SK-N-SH treated with all-trans-retinoic acid at 6 μM for 48 hours (cell line): ENCODE results near the gene LHFPL6.

Experiments used
- ATAC-seq: fragments of 200-7000 bp; cut with Tn5 transposase; 3 replicates; pipeline ENCODE4 v1.9.1; 2020; ENCODE audit warnings: mild to moderate bottlenecking, moderate library complexity
- ARNTL ChIP-seq: fragments of 450-650 bp; formaldehyde crosslinking; IDR thresholded peaks from 2 replicates; pipeline ENCODE4 v1.5.0; 2020; ENCODE audit warnings: low read depth, mild to moderate bottlenecking, moderate library complexity, borderline replicate concordance
- BACH2 ChIP-seq: fragments of 250-450 bp; sonication (Bioruptor Pico); IDR thresholded peaks from 2 replicates; pipeline ENCODE4 v1.9.0; 2021; ENCODE audit warnings: mild to moderate bottlenecking, borderline replicate concordance
- CSDC2 ChIP-seq: fragments of 250-450 bp; sonication (Bioruptor Pico); IDR thresholded peaks from 2 replicates; pipeline ENCODE4 v1.5.0; 2020; ENCODE audit warnings: mild to moderate bottlenecking, moderate library complexity
- ESRRG ChIP-seq: fragments of 250-450 bp; sonication (Bioruptor Pico); IDR thresholded peaks from 2 replicates; pipeline ENCODE4 v1.6.1; 2021; ENCODE audit warnings: mild to moderate bottlenecking
- ISL1 ChIP-seq: fragments of 250-450 bp; sonication (Bioruptor Pico); IDR thresholded peaks from 2 replicates; pipeline ENCODE4 v2.1.2; 2022; ENCODE audit warnings: mild to moderate bottlenecking, moderate library complexity
- OSR1 ChIP-seq: fragments of 250-450 bp; sonication (Bioruptor Pico); IDR thresholded peaks from 2 replicates; pipeline ENCODE4 v1.8.0; 2022; ENCODE audit warnings: moderate library complexity, mild to moderate bottlenecking, inconsistent platforms
- POU6F1 ChIP-seq: fragments of 250-450 bp; sonication (Bioruptor Pico); IDR thresholded peaks from 2 replicates; pipeline ENCODE4 v1.8.0; 2021; ENCODE audit warnings: low read depth, mild to moderate bottlenecking, moderate library complexity, borderline replicate concordance
- PPARA ChIP-seq: fragments of 250-450 bp; sonication (Bioruptor Pico); IDR thresholded peaks from 2 replicates; pipeline ENCODE4 v1.5.0; 2020; ENCODE audit warnings: mild to moderate bottlenecking, borderline replicate concordance
- RARB ChIP-seq: fragments of 250-450 bp; sonication (Bioruptor Pico); IDR thresholded peaks from 2 replicates; pipeline ENCODE4 v1.8.0; 2021; ENCODE audit warnings: mild to moderate bottlenecking, moderate library complexity
- SNAI2 ChIP-seq: fragments of 250-450 bp; sonication (Bioruptor Pico); IDR thresholded peaks from 2 replicates; pipeline ENCODE4 v1.5.0; 2020; ENCODE audit warnings: mild to moderate bottlenecking, moderate library complexity
- TCF4 ChIP-seq: fragments of 250-450 bp; sonication (Bioruptor Pico); IDR thresholded peaks from 2 replicates; pipeline ENCODE4 v1.8.0; 2021; ENCODE audit warnings: mild to moderate bottlenecking, moderate library complexity, borderline replicate concordance
- ZC3H10 ChIP-seq: fragments of 250-450 bp; sonication (Bioruptor Pico); IDR thresholded peaks from 2 replicates; pipeline ENCODE4 v1.5.1; 2021; ENCODE audit warnings: mild to moderate bottlenecking, moderate library complexity
- ZFP30 ChIP-seq: fragments of 450-650 bp; formaldehyde crosslinking; IDR thresholded peaks from 2 replicates; pipeline ENCODE4 v1.5.0; 2022; ENCODE audit warnings: mild to moderate bottlenecking, moderate library complexity
- ZNF565 ChIP-seq: fragments of 450-650 bp; formaldehyde crosslinking; conservative IDR thresholded peaks from 2 replicates; pipeline ENCODE4 v1.5.0; 2020; ENCODE audit warnings: low read depth, mild to moderate bottlenecking, moderate library complexity
- ZNF70 ChIP-seq: fragments of 450-650 bp; formaldehyde crosslinking; IDR thresholded peaks from 2 replicates; pipeline ENCODE4 v1.5.0; 2020; ENCODE audit warnings: mild to moderate bottlenecking, moderate library complexity
- ZNF8 ChIP-seq: fragments of 450-650 bp; formaldehyde crosslinking; IDR thresholded peaks from 2 replicates; pipeline ENCODE4 v1.5.0; 2020; ENCODE audit warnings: mild to moderate bottlenecking, moderate library complexity
- TF ChIP-seq, protein P1 (sequence below): fragments of 250-450 bp; sonication (Bioruptor Pico); IDR thresholded peaks from 2 replicates; pipeline ENCODE4 v1.5.1; 2021; ENCODE audit warnings: mild to moderate bottlenecking, moderate library complexity
- TF ChIP-seq, protein P2 (sequence below): fragments of 250-450 bp; sonication (Bioruptor Pico); IDR thresholded peaks from 2 replicates; pipeline ENCODE4 v1.5.1; 2020; ENCODE audit warnings: low read depth, mild to moderate bottlenecking, moderate library complexity

The LHFPL6 gene

GRCh38 chr13:39362652-39363381, 240.2 kb downstream of the LHFPL6 start:
- no peak for ATAC-seq
- TF ChIP-seq OSR1 (CRISPR knock-in tag) (no peak), BACH2 (CRISPR knock-in tag) (no peak)

DNA sequence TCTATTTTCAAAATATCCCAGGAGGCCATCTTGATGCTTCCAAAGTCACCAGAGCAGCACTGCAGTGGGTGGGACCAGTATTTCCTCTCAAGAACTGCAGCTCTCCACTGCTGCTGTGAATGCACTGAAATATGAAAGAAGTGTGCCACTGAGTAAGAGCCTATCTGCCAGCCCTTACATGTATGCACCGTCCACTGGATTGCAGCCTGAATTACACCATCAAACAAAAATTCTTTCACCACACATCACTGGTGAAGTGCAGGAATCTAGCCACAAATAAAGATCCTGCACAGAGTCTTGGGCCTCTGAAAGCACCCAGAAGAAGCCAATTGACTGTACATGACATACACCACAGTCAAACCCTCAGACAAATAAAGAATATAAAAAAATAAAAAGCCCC, 249.0 kb downstream of the LHFPL6 start:
- TF ChIP-seq OSR1 (CRISPR knock-in tag) (no peak), ZNF70 (CRISPR knock-in tag) (no peak), ZC3H10 (CRISPR knock-in tag) (no peak), ZFP30 (CRISPR knock-in tag) (no peak), PPARA (no peak), SNAI2 (CRISPR knock-in tag) (no peak), TCF4 (no peak), BACH2 (CRISPR knock-in tag) (no peak), CSDC2 (no peak), ARNTL (CRISPR knock-in tag) (no peak), ISL1 (CRISPR knock-in tag) (no peak), RARB (CRISPR knock-in tag) (no peak), POU6F1 (no peak), ZNF8 (CRISPR knock-in tag) (no peak)
- TF ChIP-seq, protein P1, sequence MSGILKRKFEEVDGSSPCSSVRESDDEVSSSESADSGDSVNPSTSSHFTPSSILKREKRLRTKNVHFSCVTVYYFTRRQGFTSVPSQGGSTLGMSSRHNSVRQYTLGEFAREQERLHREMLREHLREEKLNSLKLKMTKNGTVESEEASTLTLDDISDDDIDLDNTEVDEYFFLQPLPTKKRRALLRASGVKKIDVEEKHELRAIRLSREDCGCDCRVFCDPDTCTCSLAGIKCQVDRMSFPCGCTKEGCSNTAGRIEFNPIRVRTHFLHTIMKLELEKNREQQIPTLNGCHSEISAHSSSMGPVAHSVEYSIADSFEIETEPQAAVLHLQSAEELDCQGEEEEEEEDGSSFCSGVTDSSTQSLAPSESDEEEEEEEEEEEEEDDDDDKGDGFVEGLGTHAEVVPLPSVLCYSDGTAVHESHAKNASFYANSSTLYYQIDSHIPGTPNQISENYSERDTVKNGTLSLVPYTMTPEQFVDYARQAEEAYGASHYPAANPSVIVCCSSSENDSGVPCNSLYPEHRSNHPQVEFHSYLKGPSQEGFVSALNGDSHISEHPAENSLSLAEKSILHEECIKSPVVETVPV = no peak
- TF ChIP-seq, protein P2, sequence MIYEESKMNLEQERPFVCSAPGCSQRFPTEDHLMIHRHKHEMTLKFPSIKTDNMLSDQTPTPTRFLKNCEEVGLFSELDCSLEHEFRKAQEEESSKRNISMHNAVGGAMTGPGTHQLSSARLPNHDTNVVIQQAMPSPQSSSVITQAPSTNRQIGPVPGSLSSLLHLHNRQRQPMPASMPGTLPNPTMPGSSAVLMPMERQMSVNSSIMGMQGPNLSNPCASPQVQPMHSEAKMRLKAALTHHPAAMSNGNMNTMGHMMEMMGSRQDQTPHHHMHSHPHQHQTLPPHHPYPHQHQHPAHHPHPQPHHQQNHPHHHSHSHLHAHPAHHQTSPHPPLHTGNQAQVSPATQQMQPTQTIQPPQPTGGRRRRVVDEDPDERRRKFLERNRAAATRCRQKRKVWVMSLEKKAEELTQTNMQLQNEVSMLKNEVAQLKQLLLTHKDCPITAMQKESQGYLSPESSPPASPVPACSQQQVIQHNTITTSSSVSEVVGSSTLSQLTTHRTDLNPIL (CRISPR knock-in tag) = no peak
- TF ChIP-seq, all 23 proteins: peak for 0

GRCh38 chr13:39350461-39350881, 252.5 kb downstream of the LHFPL6 start:
- peak; percentile 75 for TF ChIP-seq ISL1 (CRISPR knock-in tag)
- no peak for TF ChIP-seq ARNTL (CRISPR knock-in tag)
- ATAC-seq = no peak

More for the DNA sequence above, 249.0 kb downstream of the LHFPL6 start:
- ATAC-seq = no peak

DNA sequence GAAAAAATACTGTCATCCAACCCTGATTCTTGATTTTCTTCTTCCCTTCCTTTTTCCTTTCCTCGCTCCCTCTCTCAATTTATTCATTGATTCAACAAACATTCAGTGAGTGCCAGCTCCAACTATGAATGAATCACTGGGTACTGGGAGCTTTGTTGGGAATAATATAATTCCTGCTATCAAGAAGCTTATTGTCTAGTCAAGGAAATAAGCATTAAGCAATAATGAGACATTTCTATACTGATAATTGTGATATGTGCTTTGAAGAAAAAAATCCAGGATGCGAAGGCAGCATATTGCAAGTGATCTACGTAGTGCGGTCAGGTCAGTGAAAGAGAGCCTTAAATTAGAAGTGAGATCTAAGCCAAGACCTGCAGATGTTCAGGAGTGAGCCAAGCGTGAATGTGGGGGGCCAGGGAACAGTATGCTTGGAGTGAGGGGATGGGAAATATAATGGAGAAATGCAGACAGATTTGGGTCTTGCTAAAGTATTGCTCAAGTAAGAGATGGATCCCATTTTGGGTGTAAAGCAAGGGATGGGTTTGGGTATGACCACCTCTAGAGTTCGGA, 253.5 kb downstream of the LHFPL6 start:
- TF ChIP-seq RARB (CRISPR knock-in tag) (no peak), ISL1 (CRISPR knock-in tag) (no peak), CSDC2 (no peak), POU6F1 (no peak)
- TF ChIP-seq, all 23 proteins: peak for 0
- no peak for ATAC-seq

- TF ChIP-seq ESRRG (CRISPR knock-in tag) (no peak), SNAI2 (CRISPR knock-in tag) (no peak), ZNF565 (CRISPR knock-in tag) (no peak)
- ATAC-seq = no peak
These were observed 254.8 kb downstream of the LHFPL6 start for GRCh38 chr13:39347926-39348901.
